Body of pancreas (tissue), 4 donors: ENCODE data around the gene SELENOM. TPM values are rescaled to one million over a fixed set of nuclear protein-coding genes. Genes with fewer than 3 reads are reported as not detected.
A peak's percentile ranks its signal among the peaks of the same experiment; 100 is the strongest.

ENCODE experiments used
- ATAC-seq: fragments of 150-250 bp; one replicate; pipeline ENCODE4 v1.9.1; 2016
- DNase-seq, 4 donors: peaks; one replicate each; pipeline ENCODE4 v3.0.0-alpha.2; 2019
- H3K27ac ChIP-seq, 4 donors: fragments of 200-600 bp; sonication (generic); 1 replicate in 3 of 4; 2 replicates in 1 of 4; pipeline versions ENCODE4 v1.5.1 to v1.6.1; 2016 to 2019; ENCODE audit warnings: mild to moderate bottlenecking in 1 of 4, mixed read lengths in 1 of 4, moderate library complexity in 1 of 4
- H3K27me3 ChIP-seq, 2 donors: fragments of 200-600 bp; sonication (generic); one replicate each; pipeline ENCODE4 v1.6.0; 2016; ENCODE audit warnings: mild to moderate bottlenecking in 1 of 2
- H3K36me3 ChIP-seq, 2 donors: fragments of 200-600 bp; sonication (generic); replicated peaks in 1 of 2; 2 replicates each; pipeline ENCODE4 v1.5.1; 2016; ENCODE audit warnings: low read depth in 2 of 2; ENCODE audit not compliant: insufficient read depth in 1 of 2
- H3K4me1 ChIP-seq: fragments of 200-600 bp; sonication (generic); one replicate; pipeline ENCODE4 v1.6.0; 2016
- H3K4me3 ChIP-seq, 2 donors: fragments of 200-600 bp; sonication (generic); 1 replicate in 1 of 2; 2 replicates in 1 of 2; pipeline ENCODE4 v1.5.1; 2016 to 2019
- H3K9me3 ChIP-seq, 3 donors: fragments of 200-600 bp; sonication (generic); 1 replicate in 2 of 3; 2 replicates in 1 of 3; pipeline ENCODE4 v1.5.1; 2016
- CTCF ChIP-seq, 7 experiments: fragments of 450-650 bp in 4 of 7; fragments of 200-600 bp in 3 of 7; sonication (generic) in 3 of 7; IDR thresholded peaks; one replicate each; pipeline ENCODE4 v1.5.1; 2016 to 2019; ENCODE audit warnings: antibody characterized with exemption in 7 of 7
- POLR2A ChIP-seq, 3 donors: fragments of 450-650 bp; IDR thresholded peaks; one replicate each; pipeline ENCODE4 v1.6.1; 2016; ENCODE audit warnings: antibody characterized with exemption in 3 of 3, mild to moderate bottlenecking in 2 of 3
- WGBS, 2 donors: methylation state at CpG; one replicate each; pipeline ENCODE4 v1.1.5; 2017; 5-methylcytosine and 5-hydroxymethylcytosine counted together
- intact Hi-C: fragments of 100-400 bp; cut with DNase I; formaldehyde crosslinking; loops from one replicate; pipeline ENCODE4 v1.15.1; 2023
- total RNA-seq, 2 donors: library from RNA; depleted of rRNA; stranded (reverse); fragments of >200 nt; gene quantifications; one replicate each; pipeline ENCODE4 v1.1.0, GENCODE V29; 2016

SELENOM gene
- total RNA-seq, 2 donors from 2014 or later, result 127 to 198 TPM

- Histone ChIP-seq H3K27ac (peak overlapping the region in 2 of 4 donors; percentile 7 to 28), H3K4me3 (no peak overlapping the region), H3K9me3 (no peaks in the 10 kb centered on the region), H3K27me3 (no peaks in the 10 kb centered on the region), H3K36me3 (peaks cover 0 to 27% of the 10 kb centered on the region in 2 donors), H3K4me1 (peaks cover 12% of the 10 kb centered on the region)
- TF ChIP-seq CTCF (IDR thresholded peaks at IDR 0.05), result no peak
- TF ChIP-seq POLR2A (IDR thresholded peaks at IDR 0.05), result no peak
- intact Hi-C loops, result no loop called here
- ATAC-seq (peak; percentile 6), DNase-seq (peak in 2 of 4 donors; percentile 59 to 64)
- 78 to 97% methylated on average over 7 to 26 of the region's 33 CpGs for WGBS, 2 donors
Observed at GRCh38 chr22:31093086-31093850, 14.1 kb downstream of the SELENOM start.

DNA sequence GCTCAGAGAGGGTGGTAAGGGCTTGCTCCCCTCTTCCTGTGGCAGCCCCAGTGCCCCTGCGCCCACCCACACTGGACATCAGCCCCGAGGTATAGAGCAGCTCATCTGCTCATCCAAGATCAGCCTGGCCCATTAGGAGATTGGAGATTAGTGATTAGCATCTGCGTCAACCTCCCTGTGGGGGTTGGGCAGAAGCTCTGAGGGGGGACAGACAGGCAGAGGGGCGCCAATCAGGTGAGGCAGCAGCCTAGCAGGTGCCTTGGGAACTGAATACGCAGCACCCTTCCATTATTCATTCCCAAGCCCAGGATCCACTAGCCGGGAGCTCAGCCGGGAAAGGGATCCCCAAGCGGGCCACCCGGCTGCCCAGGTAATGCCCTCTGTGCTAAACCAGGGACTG lies 15.2 kb downstream of the SELENOM start:
- peaks cover 12% of the 10 kb centered on the region for H3K4me1 ChIP-seq

GRCh38 chr22:31091106-31091975 lies 16.0 kb downstream of the SELENOM start:
- peaks cover 0 to 25% of the 10 kb centered on the region in 2 donors for H3K36me3 ChIP-seq
- H3K27me3 ChIP-seq, result no peaks in the 10 kb centered on the region
- no peaks in the 10 kb centered on the region for H3K9me3 ChIP-seq
- TF ChIP-seq CTCF (IDR thresholded peaks at IDR 0.05) (no peak), POLR2A (IDR thresholded peaks at IDR 0.05) (no peak)
- intact Hi-C loops, result no loop called here
- WGBS, 2 donors, result 82 to 94% methylated on average over 2 to 19 of the region's 29 CpGs
- ATAC-seq (no peak), DNase-seq (no peak)
- H3K27ac ChIP-seq, result peak overlapping the region in 1 of 4 donors; percentile 4
- H3K4me3 ChIP-seq, result no peak overlapping the region
- H3K4me1 ChIP-seq, result peaks cover 17% of the 10 kb centered on the region

More for the DNA sequence above, 15.2 kb downstream of the SELENOM start:
- Histone ChIP-seq H3K27ac (no peak overlapping the region), H3K27me3 (no peaks in the 10 kb centered on the region), H3K4me3 (no peak overlapping the region), H3K9me3 (no peaks in the 10 kb centered on the region), H3K36me3 (peaks cover 0 to 30% of the 10 kb centered on the region in 2 donors)
- 90 to 92% methylated on average over 6 to 8 of the region's 9 CpGs for WGBS, 2 donors
- no peak for TF ChIP-seq CTCF (IDR thresholded peaks at IDR 0.05)
- TF ChIP-seq POLR2A (IDR thresholded peaks at IDR 0.05), result no peak
- intact Hi-C loops, result no loop called here
- DNase-seq, result no peak
- ATAC-seq, result no peak

DNA sequence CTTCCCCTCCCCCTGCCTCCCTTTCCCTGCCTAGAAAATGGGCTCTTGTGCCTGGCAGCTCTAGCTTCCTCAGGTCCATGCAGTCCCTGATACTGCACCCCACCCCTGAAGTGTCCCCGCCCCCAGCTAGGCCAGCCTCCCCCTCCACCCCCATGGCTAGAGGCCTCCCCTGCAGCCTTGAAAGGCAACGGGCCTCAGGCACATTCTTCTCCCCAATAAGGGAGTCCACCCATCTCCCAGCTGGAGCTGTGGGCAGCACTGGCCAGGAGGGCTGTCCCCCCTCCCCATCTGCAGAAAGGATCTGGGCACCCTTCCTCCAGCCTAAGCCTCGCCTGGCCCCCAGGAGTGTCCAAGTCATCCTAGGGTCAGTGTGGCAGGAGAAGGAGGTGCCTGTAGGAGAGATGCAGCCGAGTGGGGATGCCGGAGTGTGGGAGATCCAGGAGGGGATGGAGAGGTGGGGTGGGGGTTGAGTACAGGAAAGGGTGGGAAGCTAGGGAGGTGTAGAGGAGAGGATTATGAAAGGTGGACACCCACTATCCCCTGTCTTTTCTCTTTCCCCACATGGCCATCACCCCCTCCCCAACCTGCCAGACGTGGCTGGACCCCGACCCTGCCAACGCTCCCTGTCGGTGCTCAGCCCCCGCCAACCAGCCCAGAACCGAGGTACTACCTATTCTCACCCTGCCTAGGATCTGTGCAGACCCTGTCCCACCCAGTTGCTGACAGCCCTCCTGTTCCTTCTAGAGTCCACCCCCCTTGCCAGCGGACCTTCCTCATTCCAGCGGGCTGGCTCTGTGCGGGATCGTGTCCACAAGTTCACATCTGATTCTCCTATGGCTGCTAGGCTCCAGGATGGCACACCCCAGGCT lies 16.9 kb downstream of the SELENOM start:
- peaks cover 0 to 21% of the 10 kb centered on the region in 2 donors for H3K36me3 ChIP-seq
- ATAC-seq (no peak), DNase-seq (no peak)
- no peak overlapping the region for H3K27ac ChIP-seq
- 83 to 91% methylated on average over 12 to 14 of the region's 15 CpGs for WGBS, 2 donors
- H3K4me1 ChIP-seq, result peaks cover 26% of the 10 kb centered on the region
- no peak overlapping the region for H3K4me3 ChIP-seq
- H3K27me3 ChIP-seq, result no peaks in the 10 kb centered on the region
- no peak for TF ChIP-seq POLR2A (IDR thresholded peaks at IDR 0.05)
- TF ChIP-seq CTCF (IDR thresholded peaks at IDR 0.05), result no peak
- no peaks in the 10 kb centered on the region for H3K9me3 ChIP-seq
- intact Hi-C loops, result no loop called here
